ENCODE data around the gene RNF150. TPM values are rescaled to one million over a fixed set of nuclear protein-coding genes. Genes with fewer than 3 reads are reported as not detected.

Gene RNF150
- total RNA-seq, 1 donor from 2014 or later: 56.5 TPM

- H3K36me3 Mint-ChIP-seq (ENCODE audit: unreplicated experiment): peaks cover 44% of the 10 kb centered on the region
- no peaks in the 10 kb centered on the region for H3K27me3 Mint-ChIP-seq (ENCODE audit: unreplicated experiment)
- peaks cover 22% of the 10 kb centered on the region for H3K4me1 Mint-ChIP-seq (ENCODE audit: unreplicated experiment)
- no peak overlapping the region for H3K4me3 Mint-ChIP-seq (ENCODE audit: unreplicated experiment)
- no peak for DNase-seq (ENCODE audit: extremely low spot score, unreplicated experiment)
- H3K27ac Mint-ChIP-seq (ENCODE audit: unreplicated experiment): no peak overlapping the region
- H3K9me3 Mint-ChIP-seq (ENCODE audit: unreplicated experiment): peaks cover 29% of the 10 kb centered on the region
- TF ChIP-seq, protein P1, sequence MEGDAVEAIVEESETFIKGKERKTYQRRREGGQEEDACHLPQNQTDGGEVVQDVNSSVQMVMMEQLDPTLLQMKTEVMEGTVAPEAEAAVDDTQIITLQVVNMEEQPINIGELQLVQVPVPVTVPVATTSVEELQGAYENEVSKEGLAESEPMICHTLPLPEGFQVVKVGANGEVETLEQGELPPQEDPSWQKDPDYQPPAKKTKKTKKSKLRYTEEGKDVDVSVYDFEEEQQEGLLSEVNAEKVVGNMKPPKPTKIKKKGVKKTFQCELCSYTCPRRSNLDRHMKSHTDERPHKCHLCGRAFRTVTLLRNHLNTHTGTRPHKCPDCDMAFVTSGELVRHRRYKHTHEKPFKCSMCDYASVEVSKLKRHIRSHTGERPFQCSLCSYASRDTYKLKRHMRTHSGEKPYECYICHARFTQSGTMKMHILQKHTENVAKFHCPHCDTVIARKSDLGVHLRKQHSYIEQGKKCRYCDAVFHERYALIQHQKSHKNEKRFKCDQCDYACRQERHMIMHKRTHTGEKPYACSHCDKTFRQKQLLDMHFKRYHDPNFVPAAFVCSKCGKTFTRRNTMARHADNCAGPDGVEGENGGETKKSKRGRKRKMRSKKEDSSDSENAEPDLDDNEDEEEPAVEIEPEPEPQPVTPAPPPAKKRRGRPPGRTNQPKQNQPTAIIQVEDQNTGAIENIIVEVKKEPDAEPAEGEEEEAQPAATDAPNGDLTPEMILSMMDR (IDR thresholded peaks at IDR 0.05): no peak
Measured at GRCh38 chr4:141118381-141118780, 14.9 kb downstream of the RNF150 start.

DNA sequence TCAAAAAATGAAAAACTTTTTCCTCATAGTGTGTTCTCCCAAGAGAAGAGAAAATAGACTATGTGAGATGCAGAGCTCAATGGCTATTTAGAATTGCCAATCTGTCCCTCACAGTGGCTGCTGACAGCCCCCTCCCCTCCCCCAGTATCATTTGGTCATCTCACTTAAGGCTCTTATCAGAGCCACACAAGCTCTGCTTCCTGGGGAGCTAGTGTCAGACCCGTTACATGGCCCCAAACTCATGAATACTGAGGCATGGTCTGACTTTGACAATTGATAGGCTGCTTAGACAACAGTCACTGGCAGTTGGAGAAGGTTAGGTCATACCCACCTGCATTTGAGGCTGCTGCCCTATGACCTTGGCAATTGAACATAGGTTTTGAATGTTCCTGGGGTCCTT, 15.3 kb downstream of the RNF150 start:
- no peak for DNase-seq (ENCODE audit: extremely low spot score, unreplicated experiment)
- TF ChIP-seq, protein P1 (IDR thresholded peaks at IDR 0.05): no peak
- H3K4me3 Mint-ChIP-seq (ENCODE audit: unreplicated experiment): no peak overlapping the region
- no peak overlapping the region for H3K27ac Mint-ChIP-seq (ENCODE audit: unreplicated experiment)
- H3K4me1 Mint-ChIP-seq (ENCODE audit: unreplicated experiment): peaks cover 22% of the 10 kb centered on the region
- H3K36me3 Mint-ChIP-seq (ENCODE audit: unreplicated experiment): peaks cover 44% of the 10 kb centered on the region
- H3K27me3 Mint-ChIP-seq (ENCODE audit: unreplicated experiment): no peaks in the 10 kb centered on the region
- H3K9me3 Mint-ChIP-seq (ENCODE audit: unreplicated experiment): peaks cover 29% of the 10 kb centered on the region

DNA sequence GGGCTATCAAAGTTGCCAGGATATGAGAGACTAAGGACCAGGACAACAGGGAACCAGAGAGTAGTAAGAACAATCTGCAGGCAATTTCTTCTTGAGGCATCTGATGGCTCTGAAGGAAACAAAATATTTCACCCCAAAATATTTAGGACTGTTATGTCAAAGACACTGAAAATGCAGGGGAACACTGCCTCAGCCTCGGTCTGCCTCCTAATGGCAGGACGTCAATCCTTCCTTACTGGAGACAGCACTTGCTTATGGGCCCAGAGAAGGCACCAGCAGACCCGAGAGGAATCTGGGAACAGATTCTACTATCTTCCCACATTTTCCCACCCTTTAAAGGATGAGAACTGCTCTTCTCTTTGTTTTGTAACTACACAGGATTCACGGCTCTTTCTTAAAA, 23.3 kb downstream of the RNF150 start:
- Mint-ChIP-seq H3K36me3 (ENCODE audit: unreplicated experiment) (peaks cover 32% of the 10 kb centered on the region), H3K9me3 (ENCODE audit: unreplicated experiment) (peaks cover 15% of the 10 kb centered on the region), H3K4me1 (ENCODE audit: unreplicated experiment) (peaks cover 6% of the 10 kb centered on the region), H3K4me3 (ENCODE audit: unreplicated experiment) (no peak overlapping the region), H3K27me3 (ENCODE audit: unreplicated experiment) (no peaks in the 10 kb centered on the region), H3K27ac (ENCODE audit: unreplicated experiment) (no peak overlapping the region)
- TF ChIP-seq, protein P1 (IDR thresholded peaks at IDR 0.05): peak; percentile 18
- no peak for DNase-seq (ENCODE audit: extremely low spot score, unreplicated experiment)

DNA sequence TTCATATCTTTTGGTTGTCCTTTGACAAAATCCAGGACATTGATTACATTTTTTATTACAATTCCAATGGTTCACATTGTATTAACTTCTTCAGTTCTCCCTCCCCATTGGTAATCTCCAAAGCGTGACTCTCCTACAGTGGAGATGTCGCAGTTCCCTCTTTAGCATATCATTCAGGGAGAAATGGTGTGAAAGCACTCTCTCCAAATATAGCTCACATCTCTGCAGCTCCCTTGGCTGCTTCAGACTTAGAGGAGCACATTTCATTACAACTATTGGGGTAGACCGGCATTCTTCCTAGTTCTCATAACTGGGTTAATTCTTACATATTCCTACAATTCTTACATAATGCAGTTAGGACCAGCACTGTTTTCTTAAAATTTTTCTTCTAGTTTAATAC, 25.3 kb downstream of the RNF150 start:
- no peaks in the 10 kb centered on the region for H3K27me3 Mint-ChIP-seq (ENCODE audit: unreplicated experiment)
- peaks cover 21% of the 10 kb centered on the region for H3K36me3 Mint-ChIP-seq (ENCODE audit: unreplicated experiment)
- no peak overlapping the region for H3K27ac Mint-ChIP-seq (ENCODE audit: unreplicated experiment)
- H3K9me3 Mint-ChIP-seq (ENCODE audit: unreplicated experiment): no peaks in the 10 kb centered on the region
- H3K4me3 Mint-ChIP-seq (ENCODE audit: unreplicated experiment): no peak overlapping the region
- peaks cover 9% of the 10 kb centered on the region for H3K4me1 Mint-ChIP-seq (ENCODE audit: unreplicated experiment)
- TF ChIP-seq, protein P1 (IDR thresholded peaks at IDR 0.05): no peak
- no peak for DNase-seq (ENCODE audit: extremely low spot score, unreplicated experiment)

DNA sequence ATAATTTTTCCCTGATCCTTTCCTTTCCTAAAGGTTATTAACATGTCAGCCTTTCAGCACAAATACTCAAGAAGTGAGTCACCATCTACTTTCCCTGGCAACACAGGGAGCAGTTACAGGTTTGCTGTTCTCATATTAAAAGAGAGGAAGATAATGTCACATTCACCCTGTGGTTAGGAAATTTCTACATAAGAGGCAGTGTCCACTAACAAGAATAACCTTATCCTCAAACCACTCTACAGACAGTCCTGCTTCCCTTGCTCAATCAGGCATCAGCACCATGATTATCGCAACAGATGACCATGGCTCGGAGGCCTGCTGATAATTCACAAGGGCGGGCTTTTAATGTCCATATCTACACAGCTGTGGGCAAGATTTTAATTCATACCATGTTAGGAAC, 30.9 kb downstream of the RNF150 start:
- Mint-ChIP-seq H3K4me3 (ENCODE audit: unreplicated experiment) (no peak overlapping the region), H3K36me3 (ENCODE audit: unreplicated experiment) (peaks cover 4% of the 10 kb centered on the region), H3K4me1 (ENCODE audit: unreplicated experiment) (peaks cover 31% of the 10 kb centered on the region), H3K27me3 (ENCODE audit: unreplicated experiment) (no peaks in the 10 kb centered on the region), H3K27ac (ENCODE audit: unreplicated experiment) (peak overlapping the region; percentile 36), H3K9me3 (ENCODE audit: unreplicated experiment) (peaks cover 3% of the 10 kb centered on the region)
- TF ChIP-seq, protein P1 (IDR thresholded peaks at IDR 0.05): no peak
- no peak for DNase-seq (ENCODE audit: extremely low spot score, unreplicated experiment)

Measured in osteocyte (in vitro differentiated cells).